ENCODE data around the gene COL1A2.

Gene COL1A2

DNA sequence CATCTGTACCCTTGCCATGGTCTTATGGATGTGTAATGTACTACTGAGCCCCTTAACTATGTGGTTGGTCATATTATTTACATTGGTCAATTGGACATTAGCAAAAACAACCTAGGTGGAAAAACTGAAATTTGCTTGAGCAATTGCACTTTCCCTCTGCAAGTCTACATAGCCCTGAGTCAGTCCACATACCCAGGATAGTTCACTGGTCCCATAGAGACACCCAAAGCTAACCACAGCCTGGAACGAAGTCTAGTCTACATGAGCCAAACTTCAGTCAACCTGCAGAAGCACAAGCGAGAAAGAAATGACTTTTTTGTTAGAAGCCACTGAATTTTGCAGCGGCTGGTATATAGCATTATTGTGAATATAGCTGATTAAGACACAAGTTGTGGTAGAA lies 37.6 kb upstream of the COL1A2 start:
- TF ChIP-seq, protein P1, sequence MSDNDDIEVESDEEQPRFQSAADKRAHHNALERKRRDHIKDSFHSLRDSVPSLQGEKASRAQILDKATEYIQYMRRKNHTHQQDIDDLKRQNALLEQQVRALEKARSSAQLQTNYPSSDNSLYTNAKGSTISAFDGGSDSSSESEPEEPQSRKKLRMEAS (IDR thresholded peaks at IDR 0.05): no peak
- no peak for TF ChIP-seq ZBTB7A (IDR thresholded peaks at IDR 0.05; ENCODE audit: low read depth)

DNA sequence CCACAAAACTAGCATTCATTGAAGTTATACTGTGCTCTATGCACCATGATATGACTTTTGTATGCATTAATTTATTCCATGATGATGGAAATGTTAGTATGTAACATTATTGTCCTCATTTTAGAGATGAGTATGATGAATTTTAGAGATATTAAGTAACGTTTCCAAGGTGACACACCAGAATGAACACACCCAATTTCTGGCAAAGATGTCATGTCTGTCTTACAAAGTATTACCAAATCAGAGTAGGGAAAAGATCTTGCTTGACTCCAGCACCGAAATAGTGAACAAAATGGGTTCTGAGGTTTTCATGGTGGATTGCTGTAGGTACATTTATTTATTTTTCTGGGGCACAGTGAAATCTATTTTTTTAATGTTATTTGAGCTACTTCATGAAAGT lies 33.8 kb upstream of the COL1A2 start:
- TF ChIP-seq EP300 (IDR thresholded peaks at IDR 0.05; ENCODE audit: borderline replicate concordance) (no peak), CREB1 (IDR thresholded peaks at IDR 0.05; ENCODE audit: low read depth) (no peak), REST (IDR thresholded peaks at IDR 0.05; ENCODE audit: low read depth) (no peak), TEAD4 (IDR thresholded peaks at IDR 0.05) (no peak), NFIC (IDR thresholded peaks at IDR 0.05) (no peak), CEBPB (IDR thresholded peaks at IDR 0.05) (no peak), USF1 (IDR thresholded peaks at IDR 0.05) (no peak), EGR1 (IDR thresholded peaks at IDR 0.05) (no peak), YY1 (IDR thresholded peaks at IDR 0.05; ENCODE audit: low read depth) (no peak), RAD21 (IDR thresholded peaks at IDR 0.05; ENCODE audit: low read depth) (no peak), TAF1 (IDR thresholded peaks at IDR 0.05; ENCODE audit: low read depth) (no peak), FOXM1 (IDR thresholded peaks at IDR 0.05; ENCODE audit: borderline replicate concordance, low read depth) (no peak), ZBTB7A (IDR thresholded peaks at IDR 0.05; ENCODE audit: low read depth) (no peak), TCF12 (IDR thresholded peaks at IDR 0.05; ENCODE audit: low read depth) (no peak)
- TF ChIP-seq, protein P1 (IDR thresholded peaks at IDR 0.05): no peak

DNA sequence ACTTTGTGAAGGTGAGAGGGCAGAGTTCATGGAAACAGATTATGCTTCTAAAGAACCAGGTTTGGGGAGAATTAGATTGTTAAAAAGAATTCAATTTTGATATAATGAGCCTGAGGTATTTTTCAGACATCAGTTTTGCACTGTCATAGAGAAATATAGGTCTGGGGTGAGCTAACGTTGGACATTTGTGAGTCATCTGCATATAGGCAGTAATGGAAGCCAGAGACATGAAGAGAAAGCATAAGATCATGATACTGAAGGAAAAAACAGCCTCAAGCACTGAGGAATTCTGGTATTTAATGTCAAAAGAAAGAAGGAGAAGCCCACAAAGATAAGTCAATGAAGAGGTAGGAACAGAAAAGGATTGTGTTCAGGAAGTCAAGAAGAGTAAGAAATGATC lies 32.4 kb upstream of the COL1A2 start:
- TF ChIP-seq TAF1 (IDR thresholded peaks at IDR 0.05; ENCODE audit: low read depth) (no peak), NFIC (IDR thresholded peaks at IDR 0.05) (no peak), ZBTB7A (IDR thresholded peaks at IDR 0.05; ENCODE audit: low read depth) (no peak), TCF12 (IDR thresholded peaks at IDR 0.05; ENCODE audit: low read depth) (no peak), RAD21 (IDR thresholded peaks at IDR 0.05; ENCODE audit: low read depth) (no peak), YY1 (IDR thresholded peaks at IDR 0.05; ENCODE audit: low read depth) (no peak), FOXM1 (IDR thresholded peaks at IDR 0.05; ENCODE audit: borderline replicate concordance, low read depth) (no peak), CEBPB (IDR thresholded peaks at IDR 0.05) (no peak), CREB1 (IDR thresholded peaks at IDR 0.05; ENCODE audit: low read depth) (no peak), TEAD4 (IDR thresholded peaks at IDR 0.05) (no peak), EP300 (IDR thresholded peaks at IDR 0.05; ENCODE audit: borderline replicate concordance) (no peak), REST (IDR thresholded peaks at IDR 0.05; ENCODE audit: low read depth) (no peak), EGR1 (IDR thresholded peaks at IDR 0.05) (no peak)
- TF ChIP-seq, protein P1 (IDR thresholded peaks at IDR 0.05): no peak

GRCh38 chr7:94364816-94365215 lies 29.9 kb upstream of the COL1A2 start:
- TF ChIP-seq YY1 (IDR thresholded peaks at IDR 0.05; ENCODE audit: low read depth): no peak
- no peak for TF ChIP-seq EP300 (IDR thresholded peaks at IDR 0.05; ENCODE audit: borderline replicate concordance)
- TF ChIP-seq NFIC (IDR thresholded peaks at IDR 0.05): no peak
- no peak for TF ChIP-seq USF1 (IDR thresholded peaks at IDR 0.05)
- no peak for TF ChIP-seq TCF12 (IDR thresholded peaks at IDR 0.05; ENCODE audit: low read depth)
- TF ChIP-seq ZBTB7A (IDR thresholded peaks at IDR 0.05; ENCODE audit: low read depth): no peak
- TF ChIP-seq CREB1 (IDR thresholded peaks at IDR 0.05; ENCODE audit: low read depth): no peak
- TF ChIP-seq, protein P1 (IDR thresholded peaks at IDR 0.05): no peak
- no peak for TF ChIP-seq FOXM1 (IDR thresholded peaks at IDR 0.05; ENCODE audit: borderline replicate concordance, low read depth)
- no peak for TF ChIP-seq EGR1 (IDR thresholded peaks at IDR 0.05)
- no peak for TF ChIP-seq RAD21 (IDR thresholded peaks at IDR 0.05; ENCODE audit: low read depth)
- no peak for TF ChIP-seq CEBPB (IDR thresholded peaks at IDR 0.05)
- no peak for TF ChIP-seq REST (IDR thresholded peaks at IDR 0.05; ENCODE audit: low read depth)
- no peak for TF ChIP-seq TEAD4 (IDR thresholded peaks at IDR 0.05)
- TF ChIP-seq TAF1 (IDR thresholded peaks at IDR 0.05; ENCODE audit: low read depth): no peak
